Liver (tissue), 9 donors: ENCODE results near the gene RPS17. TPM values are rescaled to one million over a fixed set of nuclear protein-coding genes. Genes with fewer than 3 reads are reported as not detected.

Experiments
- DNase-seq: peaks from one replicate; pipeline ENCODE4 v3.0.0-alpha.2; 2017; ENCODE audit warnings: low spot score
- H3K27ac ChIP-seq, 2 donors: one replicate each; pipeline ENCODE4 v1.7.0; 2013; ENCODE audit warnings: inconsistent platforms in 2 of 2, low read length in 2 of 2, control low read depth in 1 of 2, low read depth in 1 of 2, mild to moderate bottlenecking in 1 of 2
- H3K27me3 ChIP-seq, 4 donors: one replicate each; pipeline versions ENCODE4 v1.6.1 to v1.7.0; 2013; ENCODE audit warnings: low read length in 3 of 4, inconsistent platforms in 1 of 4, mild to moderate bottlenecking in 1 of 4, moderate library complexity in 1 of 4; ENCODE audit not compliant: control insufficient read depth in 4 of 4, insufficient read depth in 4 of 4
- H3K36me3 ChIP-seq, 4 donors: one replicate each; pipeline versions ENCODE4 v1.6.1 to v1.7.0; 2013; ENCODE audit warnings: low read length in 3 of 4, mild to moderate bottlenecking in 3 of 4, low read depth in 1 of 4, moderate library complexity in 1 of 4; ENCODE audit not compliant: control insufficient read depth in 4 of 4, insufficient read depth in 3 of 4
- H3K4me1 ChIP-seq, 4 donors: one replicate each; pipeline versions ENCODE4 v1.6.1 to v1.7.0; 2013; ENCODE audit warnings: low read length in 3 of 4, mild to moderate bottlenecking in 3 of 4, moderate library complexity in 1 of 4; ENCODE audit not compliant: control insufficient read depth in 4 of 4, insufficient read depth in 4 of 4
- H3K4me3 ChIP-seq, 3 donors: one replicate each; pipeline versions ENCODE4 v1.6.1 to v1.7.0; 2013; ENCODE audit warnings: low read length in 3 of 3, control low read depth in 1 of 3, low read depth in 1 of 3, mild to moderate bottlenecking in 1 of 3
- H3K9ac ChIP-seq, 2 donors: one replicate each; pipeline ENCODE4 v1.7.0; 2013; ENCODE audit warnings: low read length in 2 of 2, mild to moderate bottlenecking in 2 of 2, moderate library complexity in 2 of 2, control low read depth in 1 of 2, low read depth in 1 of 2
- H3K9me3 ChIP-seq, 4 donors: one replicate each; pipeline versions ENCODE4 v1.6.1 to v1.7.0; 2013; ENCODE audit warnings: low read length in 3 of 4; ENCODE audit not compliant: control insufficient read depth in 4 of 4
- EGR1 ChIP-seq, 2 donors: IDR thresholded peaks; 2 replicates each; pipeline ENCODE4 v1.6.1; 2016 to 2018; ENCODE audit warnings: antibody characterized with exemption in 2 of 2, low read depth in 2 of 2
- FOXA1 ChIP-seq: IDR thresholded peaks from 2 replicates; pipeline ENCODE4 v1.6.1; 2016; ENCODE audit warnings: antibody characterized with exemption
- FOXA2 ChIP-seq: IDR thresholded peaks from 2 replicates; pipeline ENCODE4 v1.6.1; 2016; ENCODE audit warnings: antibody characterized with exemption
- GABPA ChIP-seq, 2 donors: IDR thresholded peaks in 1 of 2; conservative IDR thresholded peaks in 1 of 2; 2 replicates each; pipeline ENCODE4 v1.6.1; 2016; ENCODE audit warnings: antibody characterized with exemption in 2 of 2, mild to moderate bottlenecking in 1 of 2, moderate library complexity in 1 of 2
- HNF4A ChIP-seq, 2 donors: conservative IDR thresholded peaks; 2 replicates each; pipeline ENCODE4 v1.6.1; 2016; ENCODE audit warnings: antibody characterized with exemption in 2 of 2, mild to moderate bottlenecking in 2 of 2
- HNF4G ChIP-seq: IDR thresholded peaks from 2 replicates; pipeline ENCODE4 v1.6.1; 2016; ENCODE audit warnings: antibody characterized with exemption
- JUND ChIP-seq, 2 donors: IDR thresholded peaks; 2 replicates each; pipeline ENCODE4 v1.6.1; 2016; ENCODE audit warnings: antibody characterized with exemption in 2 of 2
- NR2F2 ChIP-seq: IDR thresholded peaks from 2 replicates; pipeline ENCODE4 v1.6.1; 2016; ENCODE audit warnings: antibody characterized with exemption
- RAD21 ChIP-seq, 2 donors: IDR thresholded peaks; 2 replicates each; pipeline ENCODE4 v1.6.1; 2016; ENCODE audit warnings: antibody characterized with exemption in 2 of 2, mild to moderate bottlenecking in 2 of 2
- RXRA ChIP-seq, 2 donors: IDR thresholded peaks; 2 replicates each; pipeline ENCODE4 v1.6.1; 2017 to 2018; ENCODE audit warnings: antibody characterized with exemption in 2 of 2, mild to moderate bottlenecking in 1 of 2
- SP1 ChIP-seq: IDR thresholded peaks from 2 replicates; pipeline ENCODE4 v1.6.1; 2018; ENCODE audit warnings: antibody characterized with exemption, mild to moderate bottlenecking
- TAF1 ChIP-seq: conservative IDR thresholded peaks from 2 replicates; pipeline ENCODE4 v1.6.1; 2016; ENCODE audit warnings: antibody characterized with exemption, mild to moderate bottlenecking
- YY1 ChIP-seq: IDR thresholded peaks from 2 replicates; pipeline ENCODE4 v1.6.1; 2016; ENCODE audit warnings: antibody characterized with exemption, mild to moderate bottlenecking
- WGBS: extraction: QIAGEN DNeasy Blood & Tissue Kit; methylation state at CpG from one replicate; pipeline ENCODE4 v1.1.7; 2013; 5-methylcytosine and 5-hydroxymethylcytosine counted together
- polyA plus RNA-seq, 2 donors: library from polyadenylated mRNA; stranded (reverse) in 1 of 2; unstranded in 1 of 2; fragments of 200-250 nt in 1 of 2; fragments of >200 nt in 1 of 2; fragmentation: Nextera tagmentation in 1 of 2; extraction: Ambion mirVana in 1 of 2; gene quantifications; one replicate each; pipeline versions ENCODE4 v1.2.1 to v1.2.3, GENCODE V29; 2013 to 2015
- total RNA-seq, 2 donors: library from RNA; depleted of rRNA; stranded (reverse); fragments of >200 nt; gene quantifications; one replicate each; pipeline ENCODE4 v1.2.3, GENCODE V29; 2014
- TF ChIP-seq, protein P1 (sequence below): IDR thresholded peaks from 2 replicates; pipeline ENCODE4 v1.6.1; 2016; ENCODE audit warnings: antibody characterized with exemption
- TF ChIP-seq, protein P2 (sequence below): fragments of 150-350 bp; IDR thresholded peaks from 2 replicates; pipeline ENCODE4 v1.5.1; 2017; ENCODE audit warnings: improper control_type of control experiment, low read depth, low read length; ENCODE audit not compliant: missing input control
- TF ChIP-seq, protein P3 (sequence below): IDR thresholded peaks from 2 replicates; pipeline ENCODE4 v1.6.1; 2016; ENCODE audit warnings: antibody characterized with exemption, mild to moderate bottlenecking
- TF ChIP-seq, protein P4 (sequence below): IDR thresholded peaks from 2 replicates; pipeline ENCODE4 v1.6.1; 2016; ENCODE audit warnings: antibody characterized with exemption
- donor health status: healthy.
- donor health status: healthy.
- donor health status: healthy.
- donor health status: healthy.
- donor health status: healthy.

RPS17 gene
- total and polyA plus RNA-seq, 4 donors, result 283 to 1,607 (median 689) TPM

DNA sequence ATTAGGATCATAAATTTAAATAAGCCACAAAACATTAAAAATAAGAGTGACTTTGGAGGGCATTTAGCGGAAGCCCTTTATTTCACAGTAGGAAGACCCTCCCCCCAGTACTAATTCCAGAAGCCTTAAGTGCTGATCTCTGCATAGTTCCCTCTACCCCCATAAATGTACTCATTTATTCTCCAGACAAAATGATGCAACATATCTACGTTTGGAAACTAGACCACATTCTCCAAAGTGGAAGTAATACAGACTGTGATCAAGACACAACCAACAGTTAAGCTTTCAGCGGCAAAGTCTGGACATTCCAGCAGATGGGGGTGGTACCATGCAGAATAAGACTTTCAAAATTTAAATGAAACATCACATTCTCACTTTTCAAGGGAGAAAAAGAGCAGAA lies 44.8 kb upstream of the RPS17 start (continued):
- TF ChIP-seq, protein P1, sequence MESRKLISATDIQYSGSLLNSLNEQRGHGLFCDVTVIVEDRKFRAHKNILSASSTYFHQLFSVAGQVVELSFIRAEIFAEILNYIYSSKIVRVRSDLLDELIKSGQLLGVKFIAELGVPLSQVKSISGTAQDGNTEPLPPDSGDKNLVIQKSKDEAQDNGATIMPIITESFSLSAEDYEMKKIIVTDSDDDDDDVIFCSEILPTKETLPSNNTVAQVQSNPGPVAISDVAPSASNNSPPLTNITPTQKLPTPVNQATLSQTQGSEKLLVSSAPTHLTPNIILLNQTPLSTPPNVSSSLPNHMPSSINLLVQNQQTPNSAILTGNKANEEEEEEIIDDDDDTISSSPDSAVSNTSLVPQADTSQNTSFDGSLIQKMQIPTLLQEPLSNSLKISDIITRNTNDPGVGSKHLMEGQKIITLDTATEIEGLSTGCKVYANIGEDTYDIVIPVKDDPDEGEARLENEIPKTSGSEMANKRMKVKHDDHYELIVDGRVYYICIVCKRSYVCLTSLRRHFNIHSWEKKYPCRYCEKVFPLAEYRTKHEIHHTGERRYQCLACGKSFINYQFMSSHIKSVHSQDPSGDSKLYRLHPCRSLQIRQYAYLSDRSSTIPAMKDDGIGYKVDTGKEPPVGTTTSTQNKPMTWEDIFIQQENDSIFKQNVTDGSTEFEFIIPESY, result no peak
- no peak for TF ChIP-seq EGR1 (IDR thresholded peaks at IDR 0.05; ENCODE audit: low read depth in 2 of 2)

DNA sequence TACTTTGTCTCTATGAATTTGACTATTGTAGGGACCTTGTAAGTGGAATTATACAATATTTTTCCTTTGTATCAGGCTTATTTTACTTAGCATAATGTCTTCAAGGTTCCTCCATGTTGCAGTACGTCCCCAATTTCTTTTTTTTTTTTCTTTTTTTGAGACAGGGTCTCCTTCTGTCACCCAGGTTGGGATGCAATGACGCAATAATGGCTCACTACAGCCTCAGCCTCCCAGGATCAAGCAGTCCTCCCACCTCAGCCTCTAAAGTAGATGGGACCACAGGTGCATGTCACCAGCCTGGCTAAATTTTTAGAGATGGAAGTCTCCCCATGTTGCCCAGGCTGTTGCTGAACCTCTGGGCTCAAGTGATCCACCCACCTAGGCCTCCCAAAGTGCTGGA lies 40.5 kb upstream of the RPS17 start:
- peaks cover 0 to 9% (median 0%) of the 10 kb centered on the region in 4 donors for H3K27me3 ChIP-seq
- no peak for TF ChIP-seq HNF4G
- TF ChIP-seq, protein P2, sequence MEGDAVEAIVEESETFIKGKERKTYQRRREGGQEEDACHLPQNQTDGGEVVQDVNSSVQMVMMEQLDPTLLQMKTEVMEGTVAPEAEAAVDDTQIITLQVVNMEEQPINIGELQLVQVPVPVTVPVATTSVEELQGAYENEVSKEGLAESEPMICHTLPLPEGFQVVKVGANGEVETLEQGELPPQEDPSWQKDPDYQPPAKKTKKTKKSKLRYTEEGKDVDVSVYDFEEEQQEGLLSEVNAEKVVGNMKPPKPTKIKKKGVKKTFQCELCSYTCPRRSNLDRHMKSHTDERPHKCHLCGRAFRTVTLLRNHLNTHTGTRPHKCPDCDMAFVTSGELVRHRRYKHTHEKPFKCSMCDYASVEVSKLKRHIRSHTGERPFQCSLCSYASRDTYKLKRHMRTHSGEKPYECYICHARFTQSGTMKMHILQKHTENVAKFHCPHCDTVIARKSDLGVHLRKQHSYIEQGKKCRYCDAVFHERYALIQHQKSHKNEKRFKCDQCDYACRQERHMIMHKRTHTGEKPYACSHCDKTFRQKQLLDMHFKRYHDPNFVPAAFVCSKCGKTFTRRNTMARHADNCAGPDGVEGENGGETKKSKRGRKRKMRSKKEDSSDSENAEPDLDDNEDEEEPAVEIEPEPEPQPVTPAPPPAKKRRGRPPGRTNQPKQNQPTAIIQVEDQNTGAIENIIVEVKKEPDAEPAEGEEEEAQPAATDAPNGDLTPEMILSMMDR, result no peak
- TF ChIP-seq, protein P3, sequence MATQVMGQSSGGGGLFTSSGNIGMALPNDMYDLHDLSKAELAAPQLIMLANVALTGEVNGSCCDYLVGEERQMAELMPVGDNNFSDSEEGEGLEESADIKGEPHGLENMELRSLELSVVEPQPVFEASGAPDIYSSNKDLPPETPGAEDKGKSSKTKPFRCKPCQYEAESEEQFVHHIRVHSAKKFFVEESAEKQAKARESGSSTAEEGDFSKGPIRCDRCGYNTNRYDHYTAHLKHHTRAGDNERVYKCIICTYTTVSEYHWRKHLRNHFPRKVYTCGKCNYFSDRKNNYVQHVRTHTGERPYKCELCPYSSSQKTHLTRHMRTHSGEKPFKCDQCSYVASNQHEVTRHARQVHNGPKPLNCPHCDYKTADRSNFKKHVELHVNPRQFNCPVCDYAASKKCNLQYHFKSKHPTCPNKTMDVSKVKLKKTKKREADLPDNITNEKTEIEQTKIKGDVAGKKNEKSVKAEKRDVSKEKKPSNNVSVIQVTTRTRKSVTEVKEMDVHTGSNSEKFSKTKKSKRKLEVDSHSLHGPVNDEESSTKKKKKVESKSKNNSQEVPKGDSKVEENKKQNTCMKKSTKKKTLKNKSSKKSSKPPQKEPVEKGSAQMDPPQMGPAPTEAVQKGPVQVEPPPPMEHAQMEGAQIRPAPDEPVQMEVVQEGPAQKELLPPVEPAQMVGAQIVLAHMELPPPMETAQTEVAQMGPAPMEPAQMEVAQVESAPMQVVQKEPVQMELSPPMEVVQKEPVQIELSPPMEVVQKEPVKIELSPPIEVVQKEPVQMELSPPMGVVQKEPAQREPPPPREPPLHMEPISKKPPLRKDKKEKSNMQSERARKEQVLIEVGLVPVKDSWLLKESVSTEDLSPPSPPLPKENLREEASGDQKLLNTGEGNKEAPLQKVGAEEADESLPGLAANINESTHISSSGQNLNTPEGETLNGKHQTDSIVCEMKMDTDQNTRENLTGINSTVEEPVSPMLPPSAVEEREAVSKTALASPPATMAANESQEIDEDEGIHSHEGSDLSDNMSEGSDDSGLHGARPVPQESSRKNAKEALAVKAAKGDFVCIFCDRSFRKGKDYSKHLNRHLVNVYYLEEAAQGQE, result no peak
- TF ChIP-seq, protein P1, result no peak
- TF ChIP-seq JUND (IDR thresholded peaks at IDR 0.05), result no peak
- TF ChIP-seq HNF4A (conservative IDR thresholded peaks at IDR 0.05), result no peak
- TF ChIP-seq GABPA (IDR thresholded peaks at IDR 0.05 in 1 of 2, conservative IDR thresholded peaks at IDR 0.05 in 1 of 2), result no peak
- TF ChIP-seq RXRA (IDR thresholded peaks at IDR 0.05), result no peak
- no peak for TF ChIP-seq SP1
- TF ChIP-seq NR2F2, result no peak
- 52% methylated on average over 2 of the region's 2 CpGs for WGBS
- no peak overlapping the region for H3K9ac ChIP-seq
- no peak overlapping the region for H3K4me3 ChIP-seq
- H3K27ac ChIP-seq, result no peak overlapping the region
- H3K4me1 ChIP-seq, result no peaks in the 10 kb centered on the region
- H3K36me3 ChIP-seq, result no peaks in the 10 kb centered on the region
- H3K9me3 ChIP-seq, result no peaks in the 10 kb centered on the region
- DNase-seq, result no peak

DNA sequence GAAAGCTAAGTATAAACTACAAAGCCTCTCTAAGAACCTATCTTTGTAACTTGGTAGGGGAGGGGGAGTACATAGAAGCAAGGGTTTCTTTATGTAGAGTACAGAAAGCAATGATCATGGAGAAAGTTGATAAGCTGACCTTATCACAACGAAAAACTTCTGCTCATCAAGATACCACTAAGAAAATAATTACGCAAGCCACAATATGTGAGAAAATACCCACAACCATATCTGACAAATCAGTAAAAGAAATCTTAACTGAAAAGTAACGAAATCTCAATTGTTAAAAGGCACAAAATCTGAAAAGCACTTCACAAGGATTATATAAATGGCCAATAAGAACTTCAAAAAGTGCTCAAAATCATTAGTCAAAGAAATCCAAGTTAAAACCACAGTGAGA lies 35.1 kb upstream of the RPS17 start:
- WGBS, result 55% methylated on average over 3 of the region's 3 CpGs
- TF ChIP-seq RXRA (IDR thresholded peaks at IDR 0.05) (no peak), TAF1 (no peak), EGR1 (IDR thresholded peaks at IDR 0.05; ENCODE audit: low read depth in 2 of 2) (no peak), FOXA2 (no peak), NR2F2 (no peak), GABPA (IDR thresholded peaks at IDR 0.05 in 1 of 2, conservative IDR thresholded peaks at IDR 0.05 in 1 of 2) (no peak), HNF4G (no peak), YY1 (no peak), HNF4A (conservative IDR thresholded peaks at IDR 0.05) (no peak), RAD21 (IDR thresholded peaks at IDR 0.05) (no peak), FOXA1 (no peak)
- TF ChIP-seq, protein P4, sequence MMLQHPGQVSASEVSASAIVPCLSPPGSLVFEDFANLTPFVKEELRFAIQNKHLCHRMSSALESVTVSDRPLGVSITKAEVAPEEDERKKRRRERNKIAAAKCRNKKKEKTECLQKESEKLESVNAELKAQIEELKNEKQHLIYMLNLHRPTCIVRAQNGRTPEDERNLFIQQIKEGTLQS, result no peak
- TF ChIP-seq, protein P1, result no peak
- H3K27ac ChIP-seq, result no peak overlapping the region
- no peaks in the 10 kb centered on the region for H3K9me3 ChIP-seq
- no peaks in the 10 kb centered on the region for H3K36me3 ChIP-seq
- no peak overlapping the region for H3K4me3 ChIP-seq
- H3K9ac ChIP-seq, result no peak overlapping the region
- no peak for DNase-seq
- no peaks in the 10 kb centered on the region for H3K4me1 ChIP-seq
- H3K27me3 ChIP-seq, result peaks cover 0 to 4% (median 1%) of the 10 kb centered on the region in 4 donors
